Neural progenitor cell (in vitro differentiated cells): Measurements from ENCODE around the gene DLGAP5. TPM values are rescaled to one million over a fixed set of nuclear protein-coding genes. Genes with fewer than 3 reads are reported as not detected.

Source experiments
- DNase-seq: peaks from one replicate; pipeline ENCODE4 v3.0.0-alpha.2; 2016; ENCODE audit warnings: low spot score
- H2AFZ ChIP-seq: fragments of 200-600 bp; sonication (generic); replicated peaks from 2 replicates; pipeline ENCODE4 v1.6.1; 2016; ENCODE audit warnings: antibody characterized with exemption
- H3F3A ChIP-seq: fragments of 200-600 bp; sonication (generic); 2 replicates; pipeline ENCODE4 v1.6.1; 2016; ENCODE audit warnings: antibody characterized with exemption, low read depth
- H3K27ac ChIP-seq: fragments of 200-600 bp; sonication (generic); 2 replicates; pipeline ENCODE4 v1.5.1; 2016; ENCODE audit warnings: mild to moderate bottlenecking
- H3K27me3 ChIP-seq: fragments of 200-600 bp; sonication (generic); 2 replicates; pipeline ENCODE4 v1.6.1; 2016; ENCODE audit warnings: mild to moderate bottlenecking, moderate library complexity
- H3K36me3 ChIP-seq: fragments of 200-600 bp; sonication (generic); 2 replicates; pipeline ENCODE4 v1.5.1; 2016
- H3K4me1 ChIP-seq: fragments of 200-600 bp; sonication (generic); 2 replicates; pipeline ENCODE4 v1.6.1; 2016; ENCODE audit warnings: mixed run types
- H3K4me2 ChIP-seq: fragments of 200-600 bp; sonication (generic); 2 replicates; pipeline ENCODE4 v1.6.1; 2016
- H3K4me3 ChIP-seq: fragments of 200-600 bp; sonication (generic); 2 replicates; pipeline ENCODE4 v1.5.1; 2016
- H3K79me2 ChIP-seq: fragments of 200-600 bp; sonication (generic); 2 replicates; pipeline ENCODE4 v1.6.1; 2016; ENCODE audit warnings: low read depth
- H3K9ac ChIP-seq: fragments of 200-600 bp; sonication (generic); 2 replicates; pipeline ENCODE4 v1.6.1; 2016
- H3K9me3 ChIP-seq: fragments of 200-600 bp; sonication (generic); 2 replicates; pipeline ENCODE4 v1.5.1; 2016; ENCODE audit warnings: low read depth
- H4K20me1 ChIP-seq: fragments of 200-600 bp; sonication (generic); 2 replicates; pipeline ENCODE4 v1.6.1; 2016; ENCODE audit warnings: low read depth
- H3K27ac Mint-ChIP-seq: 3 replicates; pipeline ENCODE4 v1.8.0; 2021; ENCODE audit warnings: mixed read lengths
- H3K27me3 Mint-ChIP-seq: 2 replicates; pipeline ENCODE4 v1.8.0; 2022; ENCODE audit warnings: low read depth, mild to moderate bottlenecking, inconsistent platforms, moderate library complexity, mixed read lengths; ENCODE audit not compliant: insufficient read depth
- H3K36me3 Mint-ChIP-seq: 3 replicates; pipeline ENCODE4 v1.8.0; 2021; ENCODE audit warnings: mixed read lengths
- H3K4me1 Mint-ChIP-seq: 3 replicates; pipeline ENCODE4 v1.8.0; 2021; ENCODE audit warnings: mixed read lengths
- H3K4me3 Mint-ChIP-seq: 3 replicates; pipeline ENCODE4 v1.8.0; 2021; ENCODE audit warnings: mild to moderate bottlenecking, moderate library complexity, mixed read lengths
- H3K9me3 Mint-ChIP-seq: 3 replicates; pipeline ENCODE4 v1.8.0; 2020; ENCODE audit warnings: mixed read lengths
- CTCF ChIP-seq: fragments of 200-600 bp; sonication (generic); IDR thresholded peaks from 2 replicates; pipeline ENCODE4 v1.5.1; 2017; ENCODE audit warnings: antibody characterized with exemption, mild to moderate bottlenecking
- EZH2 ChIP-seq: fragments of 200-600 bp; sonication (generic); IDR thresholded peaks from 2 replicates; pipeline ENCODE4 v1.6.1; 2017; ENCODE audit warnings: antibody characterized with exemption, mild to moderate bottlenecking, moderate library complexity
- EZH2phosphoT487 ChIP-seq: fragments of 200-600 bp; sonication (generic); IDR thresholded peaks from 2 replicates; pipeline ENCODE4 v1.6.1; 2017; ENCODE audit warnings: antibody characterized with exemption
- total RNA-seq: library from RNA; depleted of rRNA; stranded (reverse); fragments of >200 nt; gene quantifications from 2 replicates; pipeline ENCODE4 v1.2.3, GENCODE V29; 2015; ENCODE audit warnings: low replicate concordance

Gene DLGAP5
- total RNA-seq, 1 donor from 2014 or later, result 313 TPM

- H3K36me3 ChIP-seq, result no peaks in the 10 kb centered on the region
- H4K20me1 ChIP-seq, result no peaks in the 10 kb centered on the region
- H3K9me3 ChIP-seq, result no peaks in the 10 kb centered on the region
- H3K27ac ChIP-seq, result no peak overlapping the region
- Mint-ChIP-seq H3K36me3 (peaks cover 20% of the 10 kb centered on the region), H3K27me3 (peaks cover 2% of the 10 kb centered on the region), H3K27ac (no peak overlapping the region), H3K4me1 (peaks cover 2% of the 10 kb centered on the region), H3K9me3 (no peaks in the 10 kb centered on the region), H3K4me3 (no peak overlapping the region)
- peaks cover 5% of the 10 kb centered on the region for H3K4me1 ChIP-seq
- no peaks in the 10 kb centered on the region for H3K27me3 ChIP-seq
- H3K4me2 ChIP-seq, result no peak overlapping the region
- DNase-seq, result no peak
- no peak overlapping the region for H3K4me3 ChIP-seq
- TF ChIP-seq EZH2phosphoT487 (no peak), CTCF (no peak), EZH2 (no peak)
- H3K9ac ChIP-seq, result no peak overlapping the region
- no peaks in the 10 kb centered on the region for H3F3A ChIP-seq
- no peaks in the 10 kb centered on the region for H3K79me2 ChIP-seq
- no peak overlapping the region for H2AFZ ChIP-seq
These were observed 52.2 kb downstream of the DLGAP5 start for GRCh38 chr14:55139141-55139540.

DNA sequence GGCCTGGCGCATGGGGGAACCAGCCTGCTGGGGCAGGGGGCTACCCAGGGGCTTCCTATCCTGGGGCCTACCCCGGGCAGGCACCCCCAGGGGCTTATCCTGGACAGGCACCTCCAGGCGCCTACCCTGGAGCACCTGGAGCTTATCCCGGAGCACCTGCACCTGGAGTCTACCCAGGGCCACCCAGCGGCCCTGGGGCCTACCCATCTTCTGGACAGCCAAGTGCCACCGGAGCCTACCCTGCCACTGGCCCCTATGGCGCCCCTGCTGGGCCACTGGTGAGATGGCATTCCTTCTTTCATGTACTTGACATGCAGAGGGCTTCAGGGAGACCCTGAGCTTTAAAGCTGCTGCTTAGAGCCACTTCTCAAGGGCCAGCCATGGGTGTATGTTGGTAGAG lies 53.3 kb downstream of the DLGAP5 start:
- Mint-ChIP-seq H3K27me3 (peaks cover 4% of the 10 kb centered on the region), H3K36me3 (peaks cover 16% of the 10 kb centered on the region), H3K4me1 (peaks cover 1% of the 10 kb centered on the region), H3K4me3 (no peak overlapping the region), H3K27ac (no peak overlapping the region), H3K9me3 (no peaks in the 10 kb centered on the region)
- Histone ChIP-seq H3F3A (no peaks in the 10 kb centered on the region), H3K9me3 (no peaks in the 10 kb centered on the region), H3K9ac (no peak overlapping the region), H3K4me2 (no peak overlapping the region), H3K4me3 (no peak overlapping the region), H3K27ac (no peak overlapping the region), H3K4me1 (peaks cover 5% of the 10 kb centered on the region), H3K27me3 (no peaks in the 10 kb centered on the region), H3K36me3 (no peaks in the 10 kb centered on the region), H4K20me1 (no peaks in the 10 kb centered on the region), H3K79me2 (no peaks in the 10 kb centered on the region), H2AFZ (no peak overlapping the region)
- peak; percentile 26 for DNase-seq
- no peak for TF ChIP-seq EZH2
- peak; percentile 49 for TF ChIP-seq CTCF

- H3K9me3 Mint-ChIP-seq, result no peaks in the 10 kb centered on the region
- no peaks in the 10 kb centered on the region for H3K4me1 Mint-ChIP-seq
- Histone ChIP-seq H3K4me1 (no peaks in the 10 kb centered on the region), H3K79me2 (no peaks in the 10 kb centered on the region), H3F3A (no peaks in the 10 kb centered on the region), H2AFZ (no peak overlapping the region), H4K20me1 (no peaks in the 10 kb centered on the region), H3K9ac (no peak overlapping the region), H3K4me3 (no peak overlapping the region), H3K27ac (no peak overlapping the region), H3K27me3 (peaks cover 2% of the 10 kb centered on the region), H3K36me3 (no peaks in the 10 kb centered on the region), H3K4me2 (no peak overlapping the region), H3K9me3 (no peaks in the 10 kb centered on the region)
- peaks cover 4% of the 10 kb centered on the region for H3K27me3 Mint-ChIP-seq
- TF ChIP-seq EZH2 (no peak), EZH2phosphoT487 (no peak), CTCF (no peak)
- H3K4me3 Mint-ChIP-seq, result no peak overlapping the region
- H3K36me3 Mint-ChIP-seq, result peaks cover 15% of the 10 kb centered on the region
- no peak for DNase-seq
- no peak overlapping the region for H3K27ac Mint-ChIP-seq
These were observed 54.2 kb downstream of the DLGAP5 start for GRCh38 chr14:55136885-55137786.
